ENCODE results near the gene MRNIP. TPM values are rescaled to one million over a fixed set of nuclear protein-coding genes. Genes with fewer than 3 reads are reported as not detected.
A peak's percentile ranks its signal among the peaks of the same experiment; 100 is the strongest.

MRNIP gene
- total RNA-seq, 1 experiment from 2014 or later: 31.1 TPM

GRCh38 chr5:179869641-179870402 is 11.2 kb upstream of the MRNIP start:
- no peaks in the 10 kb centered on the region for H3K23me2 ChIP-seq (ENCODE audit: insufficient read length, low read depth, low read length, poor library complexity, severe bottlenecking)
- H2BK15ac ChIP-seq (ENCODE audit: low read depth, low read length): no peak overlapping the region
- H3K14ac ChIP-seq (ENCODE audit: insufficient read depth, low read length): no peak overlapping the region; the same call in 1 of the 2 replicates
- Mint-ChIP-seq H3K4me1 (peaks cover 9 to 23% of the 10 kb centered on the region in 2 experiments), H3K4me3 (no peak overlapping the region), H3K27me3 (ENCODE audit: low read depth) (peaks cover 1% of the 10 kb centered on the region; the same call in 1 of the 2 replicates), H3K9me3 (no peaks in the 10 kb centered on the region), H3K27ac (peak overlapping the region in 1 of 3 experiments; percentile 84; a peak in 2 of 7 replicates), H3K36me3 (ENCODE audit: insufficient read depth in 1 of 3, low read depth in 3 of 3) (peaks cover 8 to 43% (median 41%) of the 10 kb centered on the region in 3 experiments; a peak in 6 of 7 replicates)
- no peaks in the 10 kb centered on the region for H3K79me2 ChIP-seq (ENCODE audit: insufficient read depth, low read length)
- no peak overlapping the region for H3K27ac ChIP-seq (ENCODE audit: insufficient read length, low read depth, low read length)
- H3K79me1 ChIP-seq (ENCODE audit: insufficient read depth, low read depth, low read length, poor library complexity, severe bottlenecking): no peaks in the 10 kb centered on the region
- no peak overlapping the region for H2AFZ ChIP-seq (ENCODE audit: low read length)
- no peak overlapping the region for H2BK20ac ChIP-seq (ENCODE audit: low read depth, low read length, poor library complexity, severe bottlenecking)
- WGBS (ENCODE audit: extremely low coverage, insufficient read length, low lambda C conversion rate): no CpG with 5 or more reads among the region's 16 CpGs
- H3K56ac ChIP-seq (ENCODE audit: insufficient read length, low read depth, low read length): no peak overlapping the region
- no peaks in the 10 kb centered on the region for H3K27me3 ChIP-seq (ENCODE audit: insufficient read depth, low read length)
- no peak overlapping the region for H4K5ac ChIP-seq (ENCODE audit: insufficient read length, low read depth, low read length)
- H2BK120ac ChIP-seq (ENCODE audit: low read depth, low read length, poor library complexity, severe bottlenecking): no peak overlapping the region
- peak; percentile 52 for DNase-seq
- H3K18ac ChIP-seq (ENCODE audit: insufficient read length, low read depth, low read length): no peak overlapping the region
- no peak overlapping the region for H3K9ac ChIP-seq (ENCODE audit: extremely low read depth, insufficient read length, low read length)
- H2BK5ac ChIP-seq (ENCODE audit: insufficient read length, low read length): no peak overlapping the region
- H2AK5ac ChIP-seq (ENCODE audit: insufficient read length, low read length): no peak overlapping the region
- H3K4me1 ChIP-seq (ENCODE audit: insufficient read depth, low read length): no peaks in the 10 kb centered on the region
- H3T11ph ChIP-seq (ENCODE audit: low read length): no peak overlapping the region
- no peaks in the 10 kb centered on the region for H3K9me3 ChIP-seq (ENCODE audit: control insufficient read depth, low read depth, low read length)
- H3K4ac ChIP-seq (ENCODE audit: low read depth, low read length): no peak overlapping the region
- no peak overlapping the region for H4K91ac ChIP-seq (ENCODE audit: insufficient read length, low read depth, low read length)
- H2BK12ac ChIP-seq (ENCODE audit: insufficient read length, low read depth, low read length): no peak overlapping the region
- no peak overlapping the region for H3K23ac ChIP-seq (ENCODE audit: insufficient read length, low read depth, low read length)
- H4K20me1 ChIP-seq (ENCODE audit: control insufficient read depth, insufficient read depth, insufficient read length): no peaks in the 10 kb centered on the region
- H3K4me2 ChIP-seq (ENCODE audit: insufficient read depth, insufficient read length, low read length): no peak overlapping the region
- H4K8ac ChIP-seq (replicated peaks; ENCODE audit: insufficient read length, low read depth, low read length): no peak overlapping the region
- TF ChIP-seq, protein P1, sequence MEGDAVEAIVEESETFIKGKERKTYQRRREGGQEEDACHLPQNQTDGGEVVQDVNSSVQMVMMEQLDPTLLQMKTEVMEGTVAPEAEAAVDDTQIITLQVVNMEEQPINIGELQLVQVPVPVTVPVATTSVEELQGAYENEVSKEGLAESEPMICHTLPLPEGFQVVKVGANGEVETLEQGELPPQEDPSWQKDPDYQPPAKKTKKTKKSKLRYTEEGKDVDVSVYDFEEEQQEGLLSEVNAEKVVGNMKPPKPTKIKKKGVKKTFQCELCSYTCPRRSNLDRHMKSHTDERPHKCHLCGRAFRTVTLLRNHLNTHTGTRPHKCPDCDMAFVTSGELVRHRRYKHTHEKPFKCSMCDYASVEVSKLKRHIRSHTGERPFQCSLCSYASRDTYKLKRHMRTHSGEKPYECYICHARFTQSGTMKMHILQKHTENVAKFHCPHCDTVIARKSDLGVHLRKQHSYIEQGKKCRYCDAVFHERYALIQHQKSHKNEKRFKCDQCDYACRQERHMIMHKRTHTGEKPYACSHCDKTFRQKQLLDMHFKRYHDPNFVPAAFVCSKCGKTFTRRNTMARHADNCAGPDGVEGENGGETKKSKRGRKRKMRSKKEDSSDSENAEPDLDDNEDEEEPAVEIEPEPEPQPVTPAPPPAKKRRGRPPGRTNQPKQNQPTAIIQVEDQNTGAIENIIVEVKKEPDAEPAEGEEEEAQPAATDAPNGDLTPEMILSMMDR (conservative IDR thresholded peaks at IDR 0.05): no peak; the same call in 2 of the 3 replicates

Data from H9 (cell line).